ENCODE measurements around the gene DDX6. TPM values are rescaled to one million over a fixed set of nuclear protein-coding genes. Genes with fewer than 3 reads are reported as not detected.

The DDX6 gene
- total and polyA plus RNA-seq, 9 of the 15 experiments (the other 6 are each of a cell fraction or from before 2014, with no cell fraction given), result 10.0 to 102 (median 58.2) TPM

DNA sequence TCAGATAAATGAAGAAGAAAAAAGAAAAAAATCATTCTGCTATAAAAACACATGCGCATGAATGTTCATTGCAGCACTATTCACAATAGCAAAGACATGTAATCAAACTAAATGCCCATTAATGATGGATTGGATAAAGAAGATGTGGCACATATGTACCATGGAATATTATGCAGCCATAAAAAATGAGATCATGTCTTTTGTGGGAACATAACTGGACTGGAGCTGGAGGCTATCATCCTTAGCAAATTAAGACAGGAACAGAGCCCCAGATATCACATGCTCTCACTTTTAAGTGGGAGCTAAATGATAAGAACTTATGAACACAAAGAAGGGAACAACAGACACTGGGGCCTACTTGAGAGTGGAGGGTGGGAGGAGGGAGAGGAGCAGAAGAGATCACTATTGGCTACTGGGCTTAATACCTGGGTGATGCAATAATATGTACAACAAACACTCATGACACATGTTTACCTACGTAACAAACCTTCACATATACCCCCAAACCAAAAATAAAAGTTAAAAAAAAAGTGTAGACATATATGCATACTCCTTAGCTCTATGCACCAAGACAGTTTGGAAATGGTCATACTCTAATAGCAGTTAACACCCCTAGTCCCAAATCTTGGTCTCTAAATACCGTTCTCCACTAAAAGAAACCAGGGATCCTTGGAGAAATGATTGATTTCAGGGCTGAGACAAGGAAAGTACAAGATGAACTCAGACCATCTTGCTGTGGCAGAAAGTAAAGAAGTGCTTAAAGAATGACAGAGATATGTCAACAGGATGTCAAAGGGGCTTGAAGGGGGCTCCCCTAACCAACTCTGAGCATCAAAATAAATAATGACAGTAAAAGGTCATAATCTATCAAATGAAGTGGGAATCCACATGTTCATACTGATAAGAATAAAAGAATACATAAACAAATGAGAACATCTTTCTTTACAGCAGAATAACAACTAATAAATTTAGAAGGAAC, 17.1 kb upstream of the DDX6 start (continued):
- TF ChIP-seq, protein P1, sequence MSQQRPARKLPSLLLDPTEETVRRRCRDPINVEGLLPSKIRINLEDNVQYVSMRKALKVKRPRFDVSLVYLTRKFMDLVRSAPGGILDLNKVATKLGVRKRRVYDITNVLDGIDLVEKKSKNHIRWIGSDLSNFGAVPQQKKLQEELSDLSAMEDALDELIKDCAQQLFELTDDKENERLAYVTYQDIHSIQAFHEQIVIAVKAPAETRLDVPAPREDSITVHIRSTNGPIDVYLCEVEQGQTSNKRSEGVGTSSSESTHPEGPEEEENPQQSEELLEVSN (IDR thresholded peaks at IDR 0.05; ENCODE audit: borderline replicate concordance in 1 of 2, extremely low read depth in 1 of 2, insufficient read depth in 1 of 2, insufficient read length in 1 of 2, low read depth in 1 of 2, low read length in 1 of 2, poor library complexity in 1 of 2, severe bottlenecking in 1 of 2), result no peak
- TF ChIP-seq ZNF408 (CRISPR knock-in tag; IDR thresholded peaks at IDR 0.05; ENCODE audit: low read depth) (no peak), HDAC6 (IDR thresholded peaks at IDR 0.05; ENCODE audit: low read depth, low read length) (no peak), ZKSCAN3 (CRISPR knock-in tag; IDR thresholded peaks at IDR 0.05) (no peak), CREM (IDR thresholded peaks at IDR 0.05; ENCODE audit: low read depth) (no peak), HNRNPL (IDR thresholded peaks at IDR 0.05; ENCODE audit: low read depth, low read length) (no peak), CEBPB (tag; IDR thresholded peaks at IDR 0.05) (0 out of 2 replicates have a peak, but pooled peaks have one; percentile 37), NRF1 (conservative IDR thresholded peaks at IDR 0.05 in 1 of 2, IDR thresholded peaks at IDR 0.05 in 1 of 2) (no peak), NCOA6 (IDR thresholded peaks at IDR 0.05) (no peak), MYBL2 (IDR thresholded peaks at IDR 0.05; ENCODE audit: low read depth) (no peak), MYBL2 (CRISPR knock-in tag; IDR thresholded peaks at IDR 0.05; ENCODE audit: borderline replicate concordance) (no peak), XRCC4 (IDR thresholded peaks at IDR 0.05; ENCODE audit: extremely low read depth, insufficient read depth, insufficient read length) (no peak), ZNF445 (CRISPR knock-in tag; IDR thresholded peaks at IDR 0.05; ENCODE audit: low read depth) (no peak), ZNF3 (CRISPR knock-in tag; IDR thresholded peaks at IDR 0.05) (no peak), BACH1 (tag; IDR thresholded peaks at IDR 0.05) (no peak), POLR2AphosphoS5 (IDR thresholded peaks at IDR 0.05; ENCODE audit: control insufficient read depth, insufficient read depth, low read depth, low read length) (no peak), ZNF175 (CRISPR knock-in tag; IDR thresholded peaks at IDR 0.05; ENCODE audit: low read depth) (no peak)
- TF ChIP-seq, protein P2, sequence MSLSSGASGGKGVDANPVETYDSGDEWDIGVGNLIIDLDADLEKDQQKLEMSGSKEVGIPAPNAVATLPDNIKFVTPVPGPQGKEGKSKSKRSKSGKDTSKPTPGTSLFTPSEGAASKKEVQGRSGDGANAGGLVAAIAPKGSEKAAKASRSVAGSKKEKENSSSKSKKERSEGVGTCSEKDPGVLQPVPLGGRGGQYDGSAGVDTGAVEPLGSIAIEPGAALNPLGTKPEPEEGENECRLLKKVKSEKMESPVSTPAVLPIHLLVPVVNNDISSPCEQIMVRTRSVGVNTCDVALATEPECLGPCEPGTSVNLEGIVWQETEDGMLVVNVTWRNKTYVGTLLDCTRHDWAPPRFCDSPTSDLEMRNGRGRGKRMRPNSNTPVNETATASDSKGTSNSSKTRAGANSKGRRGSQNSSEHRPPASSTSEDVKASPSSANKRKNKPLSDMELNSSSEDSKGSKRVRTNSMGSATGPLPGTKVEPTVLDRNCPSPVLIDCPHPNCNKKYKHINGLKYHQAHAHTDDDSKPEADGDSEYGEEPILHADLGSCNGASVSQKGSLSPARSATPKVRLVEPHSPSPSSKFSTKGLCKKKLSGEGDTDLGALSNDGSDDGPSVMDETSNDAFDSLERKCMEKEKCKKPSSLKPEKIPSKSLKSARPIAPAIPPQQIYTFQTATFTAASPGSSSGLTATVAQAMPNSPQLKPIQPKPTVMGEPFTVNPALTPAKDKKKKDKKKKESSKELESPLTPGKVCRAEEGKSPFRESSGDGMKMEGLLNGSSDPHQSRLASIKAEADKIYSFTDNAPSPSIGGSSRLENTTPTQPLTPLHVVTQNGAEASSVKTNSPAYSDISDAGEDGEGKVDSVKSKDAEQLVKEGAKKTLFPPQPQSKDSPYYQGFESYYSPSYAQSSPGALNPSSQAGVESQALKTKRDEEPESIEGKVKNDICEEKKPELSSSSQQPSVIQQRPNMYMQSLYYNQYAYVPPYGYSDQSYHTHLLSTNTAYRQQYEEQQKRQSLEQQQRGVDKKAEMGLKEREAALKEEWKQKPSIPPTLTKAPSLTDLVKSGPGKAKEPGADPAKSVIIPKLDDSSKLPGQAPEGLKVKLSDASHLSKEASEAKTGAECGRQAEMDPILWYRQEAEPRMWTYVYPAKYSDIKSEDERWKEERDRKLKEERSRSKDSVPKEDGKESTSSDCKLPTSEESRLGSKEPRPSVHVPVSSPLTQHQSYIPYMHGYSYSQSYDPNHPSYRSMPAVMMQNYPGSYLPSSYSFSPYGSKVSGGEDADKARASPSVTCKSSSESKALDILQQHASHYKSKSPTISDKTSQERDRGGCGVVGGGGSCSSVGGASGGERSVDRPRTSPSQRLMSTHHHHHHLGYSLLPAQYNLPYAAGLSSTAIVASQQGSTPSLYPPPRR (CRISPR knock-in tag; IDR thresholded peaks at IDR 0.05; ENCODE audit: borderline replicate concordance), result no peak
- TF ChIP-seq, protein P3, sequence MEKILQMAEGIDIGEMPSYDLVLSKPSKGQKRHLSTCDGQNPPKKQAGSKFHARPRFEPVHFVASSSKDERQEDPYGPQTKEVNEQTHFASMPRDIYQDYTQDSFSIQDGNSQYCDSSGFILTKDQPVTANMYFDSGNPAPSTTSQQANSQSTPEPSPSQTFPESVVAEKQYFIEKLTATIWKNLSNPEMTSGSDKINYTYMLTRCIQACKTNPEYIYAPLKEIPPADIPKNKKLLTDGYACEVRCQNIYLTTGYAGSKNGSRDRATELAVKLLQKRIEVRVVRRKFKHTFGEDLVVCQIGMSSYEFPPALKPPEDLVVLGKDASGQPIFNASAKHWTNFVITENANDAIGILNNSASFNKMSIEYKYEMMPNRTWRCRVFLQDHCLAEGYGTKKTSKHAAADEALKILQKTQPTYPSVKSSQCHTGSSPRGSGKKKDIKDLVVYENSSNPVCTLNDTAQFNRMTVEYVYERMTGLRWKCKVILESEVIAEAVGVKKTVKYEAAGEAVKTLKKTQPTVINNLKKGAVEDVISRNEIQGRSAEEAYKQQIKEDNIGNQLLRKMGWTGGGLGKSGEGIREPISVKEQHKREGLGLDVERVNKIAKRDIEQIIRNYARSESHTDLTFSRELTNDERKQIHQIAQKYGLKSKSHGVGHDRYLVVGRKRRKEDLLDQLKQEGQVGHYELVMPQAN (IDR thresholded peaks at IDR 0.05; ENCODE audit: borderline replicate concordance), result no peak

Data from K562 (cell line).